ENCODE data around the gene TRAK2.

TRAK2 gene

DNA sequence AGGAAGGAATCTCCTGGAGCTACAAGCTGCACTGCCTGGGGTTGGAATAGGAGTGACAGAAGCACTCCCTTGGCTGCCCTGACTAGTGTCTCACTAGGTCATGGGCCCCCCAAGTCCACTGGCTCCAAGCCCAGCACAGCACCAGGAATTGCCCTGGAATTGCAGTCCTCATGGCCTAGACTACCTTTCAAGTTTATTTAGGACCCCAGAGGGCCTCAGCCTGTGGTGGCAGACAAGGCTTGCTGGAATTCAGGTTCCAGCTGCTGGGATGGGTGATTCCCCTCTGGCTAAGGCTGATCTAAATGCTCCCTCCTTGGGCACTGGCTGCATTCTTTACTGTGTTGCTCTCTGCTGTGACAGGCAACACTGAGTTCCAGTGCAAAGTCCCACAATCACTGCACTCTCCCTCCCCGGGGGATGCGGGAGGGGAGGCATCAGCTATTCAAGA, 14.3 kb upstream of the TRAK2 start:
- H3K4me3 ChIP-seq (ENCODE audit: low read depth, low read length) = no peak overlapping the region
- TF ChIP-seq, protein P1, sequence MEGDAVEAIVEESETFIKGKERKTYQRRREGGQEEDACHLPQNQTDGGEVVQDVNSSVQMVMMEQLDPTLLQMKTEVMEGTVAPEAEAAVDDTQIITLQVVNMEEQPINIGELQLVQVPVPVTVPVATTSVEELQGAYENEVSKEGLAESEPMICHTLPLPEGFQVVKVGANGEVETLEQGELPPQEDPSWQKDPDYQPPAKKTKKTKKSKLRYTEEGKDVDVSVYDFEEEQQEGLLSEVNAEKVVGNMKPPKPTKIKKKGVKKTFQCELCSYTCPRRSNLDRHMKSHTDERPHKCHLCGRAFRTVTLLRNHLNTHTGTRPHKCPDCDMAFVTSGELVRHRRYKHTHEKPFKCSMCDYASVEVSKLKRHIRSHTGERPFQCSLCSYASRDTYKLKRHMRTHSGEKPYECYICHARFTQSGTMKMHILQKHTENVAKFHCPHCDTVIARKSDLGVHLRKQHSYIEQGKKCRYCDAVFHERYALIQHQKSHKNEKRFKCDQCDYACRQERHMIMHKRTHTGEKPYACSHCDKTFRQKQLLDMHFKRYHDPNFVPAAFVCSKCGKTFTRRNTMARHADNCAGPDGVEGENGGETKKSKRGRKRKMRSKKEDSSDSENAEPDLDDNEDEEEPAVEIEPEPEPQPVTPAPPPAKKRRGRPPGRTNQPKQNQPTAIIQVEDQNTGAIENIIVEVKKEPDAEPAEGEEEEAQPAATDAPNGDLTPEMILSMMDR (IDR thresholded peaks at IDR 0.05; ENCODE audit: borderline replicate concordance, insufficient read depth, low read depth, low read length) = no peak

DNA sequence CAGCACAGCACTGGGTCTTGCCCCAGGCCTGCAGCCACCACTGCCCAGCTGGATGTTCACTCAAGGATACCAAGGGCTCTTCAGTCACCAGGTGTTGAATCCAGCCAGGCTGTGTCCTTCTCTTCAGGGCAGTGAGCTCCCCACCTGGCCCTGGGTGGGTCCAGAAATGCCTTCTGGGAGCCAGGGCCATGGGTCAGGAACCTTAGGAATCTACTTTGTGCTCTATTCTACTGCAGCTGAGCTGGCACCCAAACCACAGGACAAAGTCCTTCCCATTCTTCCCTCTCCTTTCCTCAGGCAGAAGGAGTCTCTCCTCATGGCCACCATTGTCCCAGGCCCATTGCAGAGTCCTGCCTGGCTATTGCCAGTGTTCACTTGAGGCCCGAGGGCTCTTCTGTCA, 13.3 kb upstream of the TRAK2 start:
- no peak overlapping the region for H3K4me3 ChIP-seq (ENCODE audit: low read depth, low read length)
- TF ChIP-seq, protein P1 (IDR thresholded peaks at IDR 0.05; ENCODE audit: borderline replicate concordance, insufficient read depth, low read depth, low read length) = no peak

DNA sequence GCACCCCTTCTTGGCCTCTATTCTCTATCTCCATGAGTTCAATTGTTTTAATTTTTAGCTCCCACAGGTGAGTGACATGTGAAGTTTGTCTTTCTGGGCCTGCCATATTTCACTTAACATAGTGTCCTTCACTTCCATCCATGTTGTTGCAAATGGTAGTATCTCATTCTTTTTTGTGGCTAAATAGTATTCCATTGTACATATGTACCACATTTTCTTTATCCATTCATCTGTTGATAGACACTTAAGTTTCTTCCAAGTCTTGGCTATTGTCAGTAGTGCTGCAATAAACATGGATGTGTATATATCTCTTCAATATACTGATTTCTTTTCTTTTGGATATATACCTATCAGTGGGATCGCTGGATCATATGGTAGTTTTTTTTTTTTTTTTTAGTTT, 9.3 kb upstream of the TRAK2 start:
- H3K4me3 ChIP-seq (ENCODE audit: low read depth, low read length) = no peak overlapping the region
- TF ChIP-seq, protein P1 (IDR thresholded peaks at IDR 0.05; ENCODE audit: borderline replicate concordance, insufficient read depth, low read depth, low read length) = no peak

GRCh38 chr2:201458381-201458780, 7.1 kb upstream of the TRAK2 start:
- H3K4me3 ChIP-seq (ENCODE audit: low read depth, low read length) = no peak overlapping the region
- TF ChIP-seq, protein P1 (IDR thresholded peaks at IDR 0.05; ENCODE audit: borderline replicate concordance, insufficient read depth, low read depth, low read length) = no peak

GRCh38 chr2:201452922-201453643, 1.8 kb upstream of the TRAK2 start:
- no peak overlapping the region for H3K4me3 ChIP-seq (ENCODE audit: low read depth, low read length)
- TF ChIP-seq, protein P1 (IDR thresholded peaks at IDR 0.05; ENCODE audit: borderline replicate concordance, insufficient read depth, low read depth, low read length) = no peak

- peak overlapping the region; percentile 83 for H3K4me3 ChIP-seq (ENCODE audit: low read depth, low read length)
- TF ChIP-seq, protein P1 (IDR thresholded peaks at IDR 0.05; ENCODE audit: borderline replicate concordance, insufficient read depth, low read depth, low read length) = no peak
Observed at GRCh38 chr2:201452058-201452921, 1.0 kb upstream of the TRAK2 start.

Measured in GM12875 (cell line).